B cell (primary cell): ENCODE results near the gene DDX54. TPM values are rescaled to one million over a fixed set of nuclear protein-coding genes. Genes with fewer than 3 reads are reported as not detected.

Source experiments
- ATAC-seq: fragments of 200-7000 bp; cut with Tn5 transposase; one replicate; pipeline ENCODE4 v1.10.0; 2021; ENCODE audit warnings: low read depth, mild to moderate bottlenecking, moderate number of reproducible peaks, moderate library complexity
- CTCF ChIA-PET: fragments of 350-600 bp; sonication (Branson Sonifier 250); formaldehyde crosslinking; loops from one replicate; lab custom pipeline; 2021; ENCODE audit warnings: antibody characterized with exemption, inconsistent platforms; lab: Charles Lee
- POLR2A ChIA-PET: fragments of 350-600 bp; sonication (Branson Sonifier 250); formaldehyde crosslinking; loops from one replicate; lab custom pipeline; 2021; ENCODE audit warnings: antibody characterized with exemption; lab: Charles Lee
- DNase-seq: peaks from one replicate; pipeline ENCODE4 v3.0.0; 2013
- H2AFZ ChIP-seq: 2 replicates; pipeline ENCODE4 v1.6.1; 2012; ENCODE audit warnings: mild to moderate bottlenecking, low read depth, low read length; ENCODE audit not compliant: insufficient read depth, poor library complexity, severe bottlenecking
- H3K27ac ChIP-seq, 2 donors: 1 replicate in 1 of 2; 2 replicates in 1 of 2; pipeline ENCODE4 v1.5.1; 2012 to 2013; ENCODE audit warnings: low read length in 2 of 2, mild to moderate bottlenecking in 2 of 2, moderate library complexity in 1 of 2
- H3K27me3 ChIP-seq, 4 experiments: fragments of 200-600 bp in 1 of 4; sonication (generic) in 1 of 4; replicated peaks in 1 of 4; 1 replicate in 2 of 4; 2 replicates in 2 of 4; pipeline versions ENCODE4 v1.6.1 to v1.7.0; 2013 to 2016; ENCODE audit warnings: low read length in 3 of 4, mild to moderate bottlenecking in 2 of 4, mixed read lengths in 1 of 4, moderate library complexity in 1 of 4; ENCODE audit not compliant: insufficient read depth in 4 of 4, control insufficient read depth in 3 of 4; ENCODE audit errors: control extremely low read depth in 1 of 4
- H3K36me3 ChIP-seq, 2 experiments: replicated peaks in 1 of 2; 1 replicate in 1 of 2; 2 replicates in 1 of 2; pipeline versions ENCODE4 v1.6.1 to v1.7.1; 2013; ENCODE audit warnings: low read length in 1 of 2; ENCODE audit not compliant: insufficient read depth in 2 of 2, control insufficient read depth in 1 of 2; ENCODE audit errors: control extremely low read depth in 1 of 2, extremely low read depth in 1 of 2
- H3K4me1 ChIP-seq, 2 donors: fragments of 200-600 bp in 1 of 2; sonication (generic) in 1 of 2; 1 replicate in 1 of 2; 2 replicates in 1 of 2; pipeline versions ENCODE4 v1.5.1 to v1.6.1; 2013 to 2017; ENCODE audit warnings: low read length in 2 of 2; ENCODE audit not compliant: control insufficient read depth in 2 of 2, insufficient read depth in 2 of 2
- H3K4me2 ChIP-seq: replicated peaks from 2 replicates; pipeline ENCODE3; 2012; ENCODE audit warnings: mild to moderate bottlenecking, low read depth, low read length; ENCODE audit not compliant: poor library complexity, severe bottlenecking
- H3K4me3 ChIP-seq, 5 experiments: fragments of 200-600 bp in 1 of 5; sonication (generic) in 1 of 5; 1 replicate in 3 of 5; 2 replicates in 2 of 5; pipeline versions ENCODE4 v1.5.1 to v1.7.0; 2011 to 2016; ENCODE audit warnings: low read length in 4 of 5, mild to moderate bottlenecking in 4 of 5, low read depth in 2 of 5, control low read depth in 1 of 5, moderate library complexity in 1 of 5; ENCODE audit not compliant: insufficient read depth in 1 of 5; ENCODE audit errors: control extremely low read depth in 1 of 5, extremely low read depth in 1 of 5
- H3K79me2 ChIP-seq: fragments of 200-600 bp; sonication (generic); one replicate; pipeline ENCODE4 v1.6.0; 2016; ENCODE audit warnings: low read length; ENCODE audit not compliant: control insufficient read depth, insufficient read depth
- H3K9ac ChIP-seq: fragments of 200-600 bp; sonication (generic); 2 replicates; pipeline ENCODE4 v1.6.1; 2017; ENCODE audit warnings: mild to moderate bottlenecking, low read length, moderate library complexity
- H3K9me3 ChIP-seq, 3 donors: one replicate each; pipeline versions ENCODE4 v1.6.1 to v1.7.1; 2013; ENCODE audit warnings: low read length in 2 of 3; ENCODE audit not compliant: control insufficient read depth in 2 of 3, insufficient read depth in 1 of 3; ENCODE audit errors: control extremely low read depth in 1 of 3
- H4K20me1 ChIP-seq: 2 replicates; pipeline ENCODE4 v1.6.0; 2012; ENCODE audit warnings: mild to moderate bottlenecking, low read length; ENCODE audit not compliant: insufficient read depth, control insufficient read depth, poor library complexity, severe bottlenecking
- H3K27ac Mint-ChIP-seq: one replicate; pipeline ENCODE4 v1.8.0; 2021; ENCODE audit warnings: mixed read lengths
- H3K27me3 Mint-ChIP-seq: one replicate; pipeline ENCODE4 v1.8.0; 2021; ENCODE audit warnings: mixed read lengths
- H3K4me1 Mint-ChIP-seq: one replicate; pipeline ENCODE4 v1.8.0; 2021; ENCODE audit warnings: mixed read lengths
- H3K4me3 Mint-ChIP-seq: one replicate; pipeline ENCODE4 v1.8.0; 2021; ENCODE audit warnings: mixed read lengths
- H3K9me3 Mint-ChIP-seq: one replicate; pipeline ENCODE4 v1.8.0; 2022; ENCODE audit warnings: mixed read lengths; ENCODE audit not compliant: insufficient read depth
- CTCF ChIP-seq: fragments of 200-600 bp; IDR thresholded peaks from one replicate; pipeline ENCODE4 v1.8.0; 2022; ENCODE audit warnings: antibody characterized with exemption, mild to moderate bottlenecking
- EZH2 ChIP-seq: IDR thresholded peaks from 2 replicates; pipeline ENCODE4 v1.6.1; 2012; ENCODE audit warnings: borderline replicate concordance, low read depth, mild to moderate bottlenecking, moderate library complexity, low read length; ENCODE audit not compliant: insufficient read depth, poor library complexity, severe bottlenecking
- WGBS: methylation state at CpG from one replicate; pipeline ENCODE4 v1.1.5; 2013; ENCODE audit warnings: missing lambda C conversion rate; ENCODE audit not compliant: insufficient coverage; 5-methylcytosine and 5-hydroxymethylcytosine counted together
- intact Hi-C: fragments of 100-400 bp; cut with micrococcal nuclease; formaldehyde crosslinking; loops from one replicate; pipeline ENCODE4 v1.10.0; 2022
- polyA plus RNA-seq: library from polyadenylated mRNA; depleted of rRNA; stranded (reverse); fragments of >200 nt; gene quantifications from 2 replicates; pipeline ENCODE4 v1.2.3, GENCODE V29; 2012
- total RNA-seq, 2 donors: library from RNA; stranded (reverse); fragments of 120-200 nt in 1 of 2; gene quantifications; 1 replicate in 1 of 2; 2 replicates in 1 of 2; pipeline versions ENCODE4 v1.2.3 to v1.2.4, GENCODE V29; 2013 to 2022

DDX54 gene
- total and polyA plus RNA-seq, 2 donors (not counting 1 experiment from before 2014, with no cell fraction given) = 55.4 to 101 TPM

- Histone ChIP-seq H3K27me3 (no peaks in the 10 kb centered on the region), H3K27ac (no peak overlapping the region), H4K20me1 (no peaks in the 10 kb centered on the region), H3K79me2 (no peaks in the 10 kb centered on the region), H3K36me3 (no peaks in the 10 kb centered on the region), H3K9me3 (peaks cover 0 to 9% (median 0%) of the 10 kb centered on the region in 3 donors), H3K4me1 (peaks cover 19 to 27% of the 10 kb centered on the region in 2 donors), H2AFZ (peak overlapping the region; percentile 12), H3K4me3 (no peak overlapping the region), H3K9ac (no peak overlapping the region), H3K4me2 (no peak overlapping the region)
- H3K4me3 Mint-ChIP-seq = no peak overlapping the region
- no peaks in the 10 kb centered on the region for H3K27me3 Mint-ChIP-seq
- peaks cover 46% of the 10 kb centered on the region for H3K4me1 Mint-ChIP-seq
- ATAC-seq (no peak), DNase-seq (no peak)
- WGBS = 64% methylated on average over 1 of the region's 4 CpGs
- intact Hi-C loops = loop anchor here (10.0 kb wide), 1 partner anchor 1768 kb away; no protein-coding TSS in a partner anchor
- no peak for TF ChIP-seq EZH2
- no peak for TF ChIP-seq CTCF
- ChIA-PET CTCF (interaction anchor here (0.8 to 3.2 kb wide), 4 partner anchors 9 to 30 kb away, joined by 3 to 14 read pairs (median 8); no protein-coding TSS in a partner anchor), POLR2A (interaction anchor here (1.9 kb wide), 1 partner anchor 28 kb away, joined by 5 read pairs; no protein-coding TSS in a partner anchor)
- H3K27ac Mint-ChIP-seq = peak overlapping the region; percentile 56
- no peaks in the 10 kb centered on the region for H3K9me3 Mint-ChIP-seq
These were observed 17.2 kb upstream of the DDX54 start for GRCh38 chr12:113202300-113203075.
